KMS-11 (cell line): ENCODE results near the gene FAM181B.

Source experiments
- H2AFZ ChIP-seq: fragments of 200-600 bp; sonication (generic); 2 replicates; pipeline ENCODE4 v1.6.1; 2016; ENCODE audit warnings: antibody characterized with exemption, mixed run types, low read depth
- H3K27ac ChIP-seq: fragments of 200-600 bp; sonication (generic); 2 replicates; pipeline ENCODE4 v1.6.1; 2016; ENCODE audit warnings: mild to moderate bottlenecking, mixed run types
- H3K27me3 ChIP-seq: fragments of 200-600 bp; sonication (generic); 2 replicates; pipeline ENCODE4 v1.6.1; 2017; ENCODE audit warnings: mild to moderate bottlenecking, low read depth, mixed run types, moderate library complexity; ENCODE audit not compliant: insufficient read depth
- H3K36me3 ChIP-seq: fragments of 200-600 bp; sonication (generic); 2 replicates; pipeline ENCODE4 v1.6.1; 2017; ENCODE audit warnings: mild to moderate bottlenecking, mixed run types; ENCODE audit not compliant: insufficient read depth
- H3K4me1 ChIP-seq: fragments of 200-600 bp; sonication (generic); 2 replicates; pipeline ENCODE4 v1.6.1; 2016; ENCODE audit warnings: mild to moderate bottlenecking, low read depth, mixed run types; ENCODE audit not compliant: poor library complexity, severe bottlenecking
- H3K4me2 ChIP-seq: fragments of 200-600 bp; sonication (generic); 2 replicates; pipeline ENCODE4 v1.7.0; 2016; ENCODE audit warnings: mild to moderate bottlenecking, mixed run types
- H3K4me3 ChIP-seq: fragments of 200-600 bp; sonication (generic); IDR thresholded peaks from 2 replicates; pipeline ENCODE4 v1.6.1; 2017; ENCODE audit warnings: low read depth, low read length, mixed read lengths; ENCODE audit not compliant: insufficient read depth
- H3K79me2 ChIP-seq: fragments of 200-600 bp; sonication (generic); 2 replicates; pipeline ENCODE4 v1.6.1; 2016; ENCODE audit warnings: low read depth, mixed run types; ENCODE audit not compliant: insufficient read depth
- H3K9ac ChIP-seq: fragments of 200-600 bp; sonication (generic); 2 replicates; pipeline ENCODE4 v1.6.1; 2016; ENCODE audit warnings: mild to moderate bottlenecking, mixed run types
- H4K20me1 ChIP-seq: fragments of 200-600 bp; sonication (generic); 2 replicates; pipeline ENCODE4 v1.6.1; 2016; ENCODE audit warnings: mild to moderate bottlenecking, mixed run types; ENCODE audit not compliant: insufficient read depth
- TF ChIP-seq, protein P1 (sequence below): fragments of 200-600 bp; sonication (generic); conservative IDR thresholded peaks from 2 replicates; pipeline ENCODE4 v1.6.1; 2017; ENCODE audit warnings: low read depth, mild to moderate bottlenecking, antibody characterized with exemption, low read length, moderate library complexity, mixed read lengths

The FAM181B gene

DNA sequence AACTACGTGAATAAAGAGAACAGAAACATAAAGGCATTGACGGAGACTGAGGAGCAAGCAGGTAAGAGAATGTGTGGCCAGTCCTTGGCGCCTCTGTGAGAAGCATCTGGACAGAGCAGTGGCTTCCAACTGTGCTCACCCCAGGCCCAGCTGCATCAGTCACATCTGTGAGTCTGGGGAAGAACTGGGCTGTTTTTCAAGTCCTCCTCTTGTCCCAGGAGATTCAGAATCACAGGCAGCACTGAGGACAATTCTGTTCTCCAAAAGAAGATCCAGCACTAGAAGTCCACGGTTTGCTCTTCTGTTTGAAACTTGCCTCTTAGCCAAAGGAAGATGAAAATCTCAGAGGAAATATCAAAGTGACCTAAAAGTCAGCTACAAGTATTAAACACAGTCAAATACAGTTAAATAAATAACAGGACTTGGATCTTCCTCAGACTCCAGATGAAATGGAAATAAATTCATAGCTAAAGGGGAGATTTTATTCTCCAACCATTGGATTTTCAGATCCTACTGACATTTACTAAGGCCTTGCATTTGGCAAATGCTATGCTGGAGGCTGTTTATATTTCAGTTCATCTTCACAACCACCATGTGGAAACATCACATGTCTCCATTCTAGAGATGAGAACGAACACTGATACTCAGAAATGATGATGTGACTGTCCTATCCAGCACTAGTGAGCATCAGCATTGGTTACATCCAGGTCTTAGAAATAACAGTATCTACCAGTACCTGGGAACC is 14.1 kb downstream of the FAM181B start:
- Histone ChIP-seq H3K27me3 (no peaks in the 10 kb centered on the region), H3K9ac (no peak overlapping the region), H3K4me2 (no peak overlapping the region), H3K4me3 (no peak overlapping the region), H3K4me1 (no peaks in the 10 kb centered on the region), H3K79me2 (no peaks in the 10 kb centered on the region), H3K36me3 (no peaks in the 10 kb centered on the region), H2AFZ (no peak overlapping the region), H3K27ac (no peak overlapping the region), H4K20me1 (no peaks in the 10 kb centered on the region)
- TF ChIP-seq, protein P1, sequence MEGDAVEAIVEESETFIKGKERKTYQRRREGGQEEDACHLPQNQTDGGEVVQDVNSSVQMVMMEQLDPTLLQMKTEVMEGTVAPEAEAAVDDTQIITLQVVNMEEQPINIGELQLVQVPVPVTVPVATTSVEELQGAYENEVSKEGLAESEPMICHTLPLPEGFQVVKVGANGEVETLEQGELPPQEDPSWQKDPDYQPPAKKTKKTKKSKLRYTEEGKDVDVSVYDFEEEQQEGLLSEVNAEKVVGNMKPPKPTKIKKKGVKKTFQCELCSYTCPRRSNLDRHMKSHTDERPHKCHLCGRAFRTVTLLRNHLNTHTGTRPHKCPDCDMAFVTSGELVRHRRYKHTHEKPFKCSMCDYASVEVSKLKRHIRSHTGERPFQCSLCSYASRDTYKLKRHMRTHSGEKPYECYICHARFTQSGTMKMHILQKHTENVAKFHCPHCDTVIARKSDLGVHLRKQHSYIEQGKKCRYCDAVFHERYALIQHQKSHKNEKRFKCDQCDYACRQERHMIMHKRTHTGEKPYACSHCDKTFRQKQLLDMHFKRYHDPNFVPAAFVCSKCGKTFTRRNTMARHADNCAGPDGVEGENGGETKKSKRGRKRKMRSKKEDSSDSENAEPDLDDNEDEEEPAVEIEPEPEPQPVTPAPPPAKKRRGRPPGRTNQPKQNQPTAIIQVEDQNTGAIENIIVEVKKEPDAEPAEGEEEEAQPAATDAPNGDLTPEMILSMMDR = no peak

DNA sequence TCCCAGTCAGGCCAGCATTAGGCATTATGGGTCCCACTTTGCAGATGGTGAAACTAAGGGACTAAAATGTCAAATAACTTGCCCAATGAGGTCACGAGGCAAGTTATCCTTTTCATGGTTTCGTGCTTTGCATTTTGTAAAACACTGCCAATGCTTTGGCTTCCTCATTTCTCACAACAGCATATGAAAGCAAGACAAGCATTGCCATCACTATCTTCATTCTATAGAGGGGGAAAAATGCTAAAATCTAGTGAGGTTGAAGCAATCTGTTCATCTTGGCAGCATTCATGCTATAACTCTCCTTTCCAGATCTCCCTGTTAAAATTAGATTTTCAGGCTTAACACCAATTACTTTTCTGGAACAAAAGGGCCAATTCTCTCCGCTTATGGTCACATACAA is 14.8 kb downstream of the FAM181B start:
- Histone ChIP-seq H3K4me3 (no peak overlapping the region), H3K9ac (no peak overlapping the region)

DNA sequence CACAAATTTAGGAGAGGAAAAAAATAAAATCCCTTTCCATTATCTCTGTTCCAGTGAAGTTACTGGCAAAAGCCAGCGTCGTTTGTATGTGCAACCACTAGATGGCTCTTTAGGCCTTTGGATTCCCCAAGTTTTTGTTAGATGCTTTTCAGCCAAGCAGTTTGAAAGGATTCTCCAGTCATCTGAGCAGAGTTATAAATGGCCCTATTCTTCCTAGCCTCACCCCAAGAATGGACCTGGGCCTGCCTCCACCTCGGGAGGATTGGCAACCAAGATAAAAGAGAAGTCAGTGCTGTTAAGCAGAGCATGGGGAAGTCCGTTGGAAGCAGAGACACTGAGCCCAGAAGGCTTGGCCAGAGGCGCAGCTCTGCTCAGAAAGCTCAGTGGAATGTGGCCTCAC is 15.4 kb downstream of the FAM181B start:
- no peaks in the 10 kb centered on the region for H3K27me3 ChIP-seq
- no peaks in the 10 kb centered on the region for H3K4me1 ChIP-seq
- H4K20me1 ChIP-seq = no peaks in the 10 kb centered on the region
- TF ChIP-seq, protein P1 = peak; percentile 93
- no peaks in the 10 kb centered on the region for H3K79me2 ChIP-seq
- no peak overlapping the region for H3K4me2 ChIP-seq
- H3K9ac ChIP-seq = no peak overlapping the region
- peak overlapping the region; percentile 46; the same call in 1 of the 2 replicates for H2AFZ ChIP-seq
- H3K27ac ChIP-seq = no peak overlapping the region
- no peak overlapping the region for H3K4me3 ChIP-seq
- H3K36me3 ChIP-seq = no peaks in the 10 kb centered on the region

More for the DNA sequence above, 14.8 kb downstream of the FAM181B start:
- Histone ChIP-seq H3K27me3 (no peaks in the 10 kb centered on the region), H4K20me1 (no peaks in the 10 kb centered on the region), H2AFZ (no peak overlapping the region), H3K4me1 (no peaks in the 10 kb centered on the region), H3K36me3 (no peaks in the 10 kb centered on the region), H3K79me2 (no peaks in the 10 kb centered on the region), H3K4me2 (no peak overlapping the region), H3K27ac (no peak overlapping the region)
- TF ChIP-seq, protein P1 = no peak

DNA sequence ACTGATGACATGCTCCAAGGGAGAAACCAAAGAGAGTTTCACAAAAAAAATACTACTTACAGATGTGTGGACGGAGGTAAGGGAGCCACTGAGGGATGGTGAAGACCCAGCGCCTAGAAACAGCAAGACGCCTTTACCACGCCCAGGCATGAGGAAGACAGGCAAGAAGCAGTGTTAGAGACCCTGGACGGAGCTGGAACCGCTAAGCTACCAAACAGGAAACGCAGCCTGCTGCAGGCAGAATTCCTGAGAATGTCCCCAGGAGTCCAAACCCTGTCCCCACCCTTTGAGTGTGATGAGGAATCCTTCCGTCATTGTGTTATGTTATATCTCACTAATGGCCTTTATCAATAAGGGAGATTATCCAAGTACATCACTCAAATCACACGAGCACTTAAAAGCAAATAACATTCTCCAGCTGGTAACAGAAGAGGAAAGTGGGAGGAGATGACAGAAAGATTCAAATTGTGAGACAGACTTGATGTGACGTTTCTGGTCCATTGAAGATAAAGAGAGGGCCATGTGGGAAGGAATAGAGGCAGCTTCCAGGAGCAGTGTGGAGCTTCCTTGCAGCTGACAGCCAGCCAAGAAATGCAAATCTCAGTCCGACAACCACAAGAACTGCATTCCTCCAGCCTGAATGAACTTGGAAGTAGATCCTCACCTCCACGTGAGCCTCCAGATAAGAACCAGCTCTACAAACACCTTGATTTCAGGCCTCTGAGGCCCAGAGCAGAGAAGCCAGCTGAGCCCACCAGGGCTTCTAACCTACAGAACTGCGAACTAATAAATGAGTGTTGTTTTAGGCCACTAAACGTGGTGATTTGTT is 19.1 kb downstream of the FAM181B start:
- Histone ChIP-seq H3K27me3 (no peaks in the 10 kb centered on the region), H3K4me3 (no peak overlapping the region), H3K79me2 (no peaks in the 10 kb centered on the region), H2AFZ (no peak overlapping the region), H3K4me2 (no peak overlapping the region), H3K9ac (no peak overlapping the region), H4K20me1 (no peaks in the 10 kb centered on the region), H3K27ac (no peak overlapping the region), H3K4me1 (no peaks in the 10 kb centered on the region), H3K36me3 (no peaks in the 10 kb centered on the region)
- TF ChIP-seq, protein P1 = no peak
